ENCODE measurements around the gene FOXF2.
A peak's percentile ranks its signal among the peaks of the same experiment; 100 is the strongest.

FOXF2 gene

GRCh38 chr6:1378065-1379016, 11.0 kb upstream of the FOXF2 start:
- DNase-seq (ENCODE audit: low spot score) = no peak

DNA sequence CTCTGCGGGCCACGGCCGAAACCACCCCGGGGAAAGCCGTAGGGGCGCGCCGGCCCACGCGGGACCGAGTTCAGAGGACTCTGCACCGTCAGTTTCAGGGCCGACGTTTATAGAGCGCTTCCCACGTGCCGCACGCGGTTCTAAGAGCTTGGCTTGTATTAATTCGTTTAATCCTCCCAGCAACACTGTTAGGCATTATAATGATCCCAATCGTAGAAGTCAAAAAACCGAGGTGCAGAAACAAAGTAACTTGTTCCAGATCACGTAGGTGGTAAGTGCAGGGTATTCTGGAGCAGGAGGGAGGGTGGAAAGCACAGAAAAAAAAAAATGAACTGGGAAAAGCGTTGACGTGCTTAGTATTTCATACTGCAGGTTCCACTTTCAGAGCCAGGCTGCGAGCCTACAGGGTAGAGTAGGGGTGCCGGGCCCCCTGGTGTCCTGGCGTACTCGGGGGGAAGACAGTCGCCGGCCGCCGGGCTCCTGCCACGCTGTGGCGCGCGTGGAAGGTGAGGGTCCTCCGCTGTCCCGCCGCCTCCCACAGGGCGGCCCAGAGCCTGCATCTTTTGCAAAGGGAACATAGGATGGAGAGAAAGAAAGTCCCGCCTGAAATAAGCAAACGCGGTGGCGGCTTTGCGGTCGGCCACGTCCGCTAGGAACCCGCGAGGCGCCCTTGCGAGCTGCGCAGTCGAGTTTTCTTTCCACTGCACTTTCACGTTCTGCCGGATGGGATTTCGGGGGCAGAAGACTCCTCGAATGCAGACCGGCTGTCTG, 10.2 kb upstream of the FOXF2 start:
- no peak for DNase-seq (ENCODE audit: low spot score)

DNA sequence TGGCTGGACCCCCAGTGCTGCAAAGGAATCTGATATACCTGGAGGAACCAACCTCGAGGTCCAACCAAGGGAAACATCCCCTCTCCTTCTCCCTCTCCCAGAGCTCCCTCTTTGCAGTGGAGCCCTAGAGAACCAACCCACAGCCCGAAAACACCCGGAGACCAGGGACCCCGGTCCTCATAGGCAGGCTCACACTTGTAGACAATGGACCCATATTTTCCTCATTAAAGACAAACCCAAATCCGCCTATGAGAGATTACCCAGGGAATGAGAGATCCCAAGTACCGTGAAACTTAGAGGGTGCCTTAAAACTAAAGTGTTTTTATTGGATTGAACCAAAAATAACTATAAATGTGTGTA, 9.6 kb upstream of the FOXF2 start:
- DNase-seq (ENCODE audit: low spot score) = no peak

GRCh38 chr6:1380625-1381427, 8.6 kb upstream of the FOXF2 start:
- no peak for DNase-seq (ENCODE audit: low spot score)

DNA sequence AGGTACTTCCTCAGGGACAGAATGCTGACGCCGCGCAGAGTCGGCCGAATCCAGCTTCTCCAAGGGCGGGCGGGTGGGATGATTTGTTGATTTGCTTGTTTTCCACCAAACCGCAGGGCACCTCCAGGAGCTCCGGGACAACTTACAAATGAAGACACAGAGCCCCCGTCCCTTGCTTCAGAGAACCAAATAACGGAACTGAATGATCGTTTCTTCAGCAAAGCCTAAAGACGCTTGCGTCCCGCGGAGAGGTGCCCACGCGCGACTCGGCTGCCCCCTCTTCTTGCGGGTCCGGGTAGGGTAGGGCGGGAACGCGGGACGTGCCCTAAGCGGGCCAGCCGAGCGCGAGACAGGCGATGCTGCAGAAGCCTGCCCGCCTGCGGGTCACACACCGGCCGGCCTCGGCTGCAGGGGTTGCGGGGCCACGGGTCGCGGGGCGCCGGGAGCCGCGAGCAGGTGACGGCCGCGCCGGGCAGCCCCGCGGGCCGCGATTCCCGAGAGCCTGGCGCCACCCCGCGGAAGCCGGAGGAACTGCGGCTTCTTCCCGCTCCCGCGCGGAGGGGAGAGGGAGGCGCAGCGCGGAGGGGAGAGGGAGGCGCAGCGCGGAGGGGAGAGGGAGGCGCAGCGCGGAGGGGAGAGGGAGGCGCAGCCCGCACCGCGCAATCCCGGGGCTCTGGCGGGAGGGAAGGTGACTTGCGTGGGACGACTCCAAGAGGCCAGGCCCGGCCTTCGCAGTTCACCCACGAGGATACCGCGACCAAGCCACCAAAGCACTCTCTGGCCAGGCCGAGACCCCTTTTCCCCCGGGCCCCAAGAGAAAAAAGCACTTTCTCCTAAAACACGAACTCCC, 7.7 kb upstream of the FOXF2 start:
- peak; percentile 5 for DNase-seq (ENCODE audit: low spot score)

DNA sequence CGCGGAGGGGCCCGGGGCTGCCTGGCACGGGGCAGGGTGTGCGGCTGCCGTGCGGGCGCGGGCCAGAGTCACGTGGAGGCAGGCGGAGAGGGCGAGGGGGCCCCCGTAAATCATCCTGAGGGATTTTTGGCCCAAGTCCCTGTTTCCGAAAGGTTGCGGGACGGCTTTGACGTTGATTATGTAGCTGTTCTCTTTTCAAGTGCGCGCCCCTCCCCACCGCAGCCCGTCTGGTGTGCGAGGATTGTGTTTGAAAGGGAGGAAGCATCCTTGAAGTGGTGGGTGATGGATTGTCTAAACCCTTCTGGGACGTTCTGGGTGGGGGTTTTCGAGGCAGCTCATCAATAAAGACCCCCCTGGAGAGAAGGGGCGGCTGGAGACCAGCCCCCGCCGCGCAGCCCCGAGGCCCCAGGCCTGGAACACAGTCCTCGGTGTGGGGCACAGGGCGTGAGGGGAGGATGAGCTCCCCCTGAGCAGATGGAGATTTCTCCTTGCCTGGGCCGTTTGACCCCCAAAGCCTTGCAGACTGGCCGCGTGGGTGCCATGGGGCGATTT, 7.0 kb upstream of the FOXF2 start:
- DNase-seq (ENCODE audit: low spot score) = no peak

GRCh38 chr6:1382883-1383728, 6.3 kb upstream of the FOXF2 start:
- no peak for DNase-seq (ENCODE audit: low spot score)

- DNase-seq (ENCODE audit: low spot score) = no peak
Measured at GRCh38 chr6:1383729-1384548, 5.4 kb upstream of the FOXF2 start.

- no peak for DNase-seq (ENCODE audit: low spot score)
Measured at GRCh38 chr6:1384549-1385128, 4.7 kb upstream of the FOXF2 start.

- no peak for DNase-seq (ENCODE audit: low spot score)
Measured at GRCh38 chr6:1385129-1386037, 4.0 kb upstream of the FOXF2 start.

- no peak for DNase-seq (ENCODE audit: low spot score)
Measured at GRCh38 chr6:1386038-1386709, 3.2 kb upstream of the FOXF2 start.

- DNase-seq (ENCODE audit: low spot score) = no peak
Measured at GRCh38 chr6:1387538-1387875, 1.9 kb upstream of the FOXF2 start.

DNA sequence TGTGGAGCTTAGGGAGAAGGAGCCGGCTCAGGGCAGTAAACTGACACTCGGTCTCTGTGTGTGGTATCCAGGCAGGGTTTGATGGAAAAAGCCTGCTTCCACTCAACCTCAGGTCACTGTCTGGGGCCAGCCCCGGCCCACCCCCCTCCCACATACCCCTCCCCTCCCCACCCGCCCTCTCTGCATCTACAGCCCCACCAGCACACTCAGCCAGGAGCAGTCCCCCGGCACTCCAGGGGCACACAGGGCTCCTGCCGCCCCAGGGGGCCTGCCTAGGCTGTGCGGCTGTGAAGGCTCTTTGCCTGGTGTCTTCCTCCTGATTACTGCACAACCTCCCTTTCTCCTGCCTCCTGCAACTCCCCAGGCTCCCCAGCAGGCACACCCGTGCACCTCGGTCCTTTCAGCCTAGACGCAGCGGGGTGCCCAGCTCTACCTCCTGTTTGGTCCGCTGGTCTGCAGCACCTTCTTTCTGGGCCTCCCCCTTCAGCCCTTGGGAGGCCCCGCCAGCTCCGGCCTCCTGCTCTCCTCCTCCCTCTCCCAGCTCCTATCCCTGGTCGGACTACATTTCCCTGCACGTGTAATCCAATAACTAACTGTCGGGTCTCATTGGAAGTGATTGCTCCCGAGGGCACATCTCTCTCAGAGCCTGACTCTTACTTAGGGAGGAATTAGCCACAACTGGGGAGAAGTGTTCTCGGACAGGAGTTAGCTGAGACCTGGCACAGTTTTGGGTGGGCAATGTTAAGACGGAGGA, 1.3 kb upstream of the FOXF2 start:
- no peak for DNase-seq (ENCODE audit: low spot score)

DNA sequence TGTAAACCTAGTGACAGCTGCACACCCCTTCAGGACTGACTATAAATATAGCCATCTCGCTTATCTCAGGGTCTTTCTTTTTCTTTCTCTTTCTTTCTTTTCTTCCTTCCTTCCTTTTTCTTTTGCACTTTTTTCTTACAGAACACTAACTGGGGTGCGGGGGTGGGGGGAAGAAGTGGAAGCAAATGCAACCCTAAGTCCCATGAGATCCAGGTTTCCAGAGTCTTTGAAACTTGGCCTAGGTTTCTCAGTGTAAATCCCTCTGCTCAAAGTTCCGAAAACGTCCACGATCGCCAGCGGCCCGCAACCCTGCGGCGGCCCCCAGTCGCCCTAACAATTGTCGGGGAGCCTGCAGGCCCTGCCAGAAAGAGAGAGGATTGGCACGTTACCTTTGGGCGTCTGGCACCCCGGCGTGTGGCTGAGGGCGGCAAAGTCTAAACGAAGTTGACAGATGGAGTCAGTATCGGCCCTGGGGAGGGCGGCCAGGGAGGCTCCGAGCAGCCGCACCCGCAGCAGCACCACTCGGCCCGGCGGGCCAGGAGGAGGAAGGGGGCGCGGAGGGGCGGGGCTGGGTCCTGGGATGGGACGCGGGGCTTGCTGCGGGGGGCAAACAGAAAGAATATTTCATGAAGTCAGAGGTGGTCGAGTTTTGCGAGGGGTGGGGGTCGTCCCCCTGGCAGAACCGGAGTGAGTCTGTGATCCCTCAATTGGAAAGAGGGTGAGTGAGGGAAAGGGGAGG, 577 bp upstream of the FOXF2 start:
- no peak for DNase-seq (ENCODE audit: low spot score)

- no peak for DNase-seq (ENCODE audit: low spot score)
Measured at GRCh38 chr6:1390133-1390945, 963 bp downstream of the FOXF2 start.

Measured in hematopoietic multipotent progenitor cell treated with erythropoietin and hydrocortisone succinate and interleukin-3 and kit ligand, for 15 days (in vitro differentiated cells).